ENCODE results near the gene PPDPF.
"Not testable (repeated sequence)": the region's sequence is repeated elsewhere in the genome, so short reads cannot be mapped to it uniquely, and the experiment has no call there.

Gene PPDPF

DNA sequence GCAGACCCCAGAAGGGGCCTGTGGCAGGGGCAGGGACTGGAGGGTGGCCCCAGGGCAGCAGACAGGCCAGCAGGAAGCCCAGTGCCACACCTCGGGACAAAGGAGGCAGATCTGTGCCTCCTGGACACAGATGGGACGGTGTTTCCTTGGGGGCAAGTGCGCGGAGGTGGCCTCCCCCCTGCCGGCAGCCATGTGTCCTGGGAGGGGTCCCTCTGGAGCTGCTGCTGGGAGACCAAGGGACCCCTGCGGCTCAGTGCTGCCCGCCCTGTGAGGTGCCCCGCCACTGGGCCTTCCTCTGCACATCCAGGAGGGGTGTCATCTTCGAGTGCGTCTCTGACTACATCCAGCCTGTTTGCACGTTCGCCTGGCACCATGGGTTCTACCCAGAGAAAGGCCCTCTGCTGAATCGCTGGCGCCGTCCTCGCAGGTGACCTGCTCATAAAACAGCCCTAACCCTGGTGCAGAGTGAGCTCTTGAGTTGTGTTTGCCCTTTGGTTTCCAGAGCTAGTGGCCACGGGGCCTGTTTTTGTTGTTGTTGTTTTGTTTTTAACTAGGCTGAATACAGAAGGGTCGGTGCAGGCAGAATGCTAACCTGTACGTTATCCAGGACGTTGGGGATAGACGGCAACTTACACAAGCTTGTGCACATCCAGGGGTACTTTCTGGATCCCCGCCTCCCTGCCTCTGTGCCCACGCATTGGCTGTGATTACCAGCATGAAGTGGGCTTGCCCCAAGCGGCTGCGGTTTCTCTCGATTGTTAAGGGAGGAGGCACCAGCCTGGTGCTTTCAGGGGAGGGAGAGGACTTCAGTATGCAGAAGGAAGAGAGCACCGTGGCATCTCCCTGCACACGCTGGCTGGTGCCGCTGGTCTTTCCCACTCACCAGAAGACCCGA is 46.8 kb upstream of the PPDPF start:
- TF ChIP-seq CTCF (IDR thresholded peaks at IDR 0.05; ENCODE audit: low read depth, low read length) (no peak), POLR2A (IDR thresholded peaks at IDR 0.05; ENCODE audit: extremely low read depth, insufficient read length) (no peak), MYC (IDR thresholded peaks at IDR 0.05; ENCODE audit: low read depth, low read length) (no peak)
- TF ChIP-seq, protein P1, sequence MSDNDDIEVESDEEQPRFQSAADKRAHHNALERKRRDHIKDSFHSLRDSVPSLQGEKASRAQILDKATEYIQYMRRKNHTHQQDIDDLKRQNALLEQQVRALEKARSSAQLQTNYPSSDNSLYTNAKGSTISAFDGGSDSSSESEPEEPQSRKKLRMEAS (IDR thresholded peaks at IDR 0.05; ENCODE audit: low read depth, low read length): no peak
- DNase-seq (ENCODE audit: low read depth): peak; percentile 37
- no peak overlapping the region for H3K4me3 ChIP-seq (ENCODE audit: low read depth, low read length)

GRCh38 chr20:63475209-63475608 is 45.4 kb upstream of the PPDPF start:
- DNase-seq (ENCODE audit: low read depth): peak; percentile 55
- H3K4me3 ChIP-seq (ENCODE audit: low read depth, low read length): no peak overlapping the region
- no peak for TF ChIP-seq MYC (IDR thresholded peaks at IDR 0.05; ENCODE audit: low read depth, low read length)
- TF ChIP-seq CTCF (IDR thresholded peaks at IDR 0.05; ENCODE audit: low read depth, low read length): no peak
- TF ChIP-seq POLR2A (IDR thresholded peaks at IDR 0.05; ENCODE audit: extremely low read depth, insufficient read length): no peak
- TF ChIP-seq, protein P1 (IDR thresholded peaks at IDR 0.05; ENCODE audit: low read depth, low read length): no peak

- H3K4me3 ChIP-seq (ENCODE audit: low read depth, low read length): no peak overlapping the region
- no peak for DNase-seq (ENCODE audit: low read depth)
- TF ChIP-seq, protein P1 (IDR thresholded peaks at IDR 0.05; ENCODE audit: low read depth, low read length): no peak
Observed at GRCh38 chr20:63477061-63477616, 43.4 kb upstream of the PPDPF start.

- no peak overlapping the region for H3K4me3 ChIP-seq (ENCODE audit: low read depth, low read length)
- no peak for TF ChIP-seq MYC (IDR thresholded peaks at IDR 0.05; ENCODE audit: low read depth, low read length)
- no peak for TF ChIP-seq POLR2A (IDR thresholded peaks at IDR 0.05; ENCODE audit: extremely low read depth, insufficient read length)
- TF ChIP-seq CTCF (IDR thresholded peaks at IDR 0.05; ENCODE audit: low read depth, low read length): no peak
- TF ChIP-seq, protein P1 (IDR thresholded peaks at IDR 0.05; ENCODE audit: low read depth, low read length): no peak
- DNase-seq (ENCODE audit: low read depth): no peak
Observed at GRCh38 chr20:63477944-63478343, 42.6 kb upstream of the PPDPF start.

DNA sequence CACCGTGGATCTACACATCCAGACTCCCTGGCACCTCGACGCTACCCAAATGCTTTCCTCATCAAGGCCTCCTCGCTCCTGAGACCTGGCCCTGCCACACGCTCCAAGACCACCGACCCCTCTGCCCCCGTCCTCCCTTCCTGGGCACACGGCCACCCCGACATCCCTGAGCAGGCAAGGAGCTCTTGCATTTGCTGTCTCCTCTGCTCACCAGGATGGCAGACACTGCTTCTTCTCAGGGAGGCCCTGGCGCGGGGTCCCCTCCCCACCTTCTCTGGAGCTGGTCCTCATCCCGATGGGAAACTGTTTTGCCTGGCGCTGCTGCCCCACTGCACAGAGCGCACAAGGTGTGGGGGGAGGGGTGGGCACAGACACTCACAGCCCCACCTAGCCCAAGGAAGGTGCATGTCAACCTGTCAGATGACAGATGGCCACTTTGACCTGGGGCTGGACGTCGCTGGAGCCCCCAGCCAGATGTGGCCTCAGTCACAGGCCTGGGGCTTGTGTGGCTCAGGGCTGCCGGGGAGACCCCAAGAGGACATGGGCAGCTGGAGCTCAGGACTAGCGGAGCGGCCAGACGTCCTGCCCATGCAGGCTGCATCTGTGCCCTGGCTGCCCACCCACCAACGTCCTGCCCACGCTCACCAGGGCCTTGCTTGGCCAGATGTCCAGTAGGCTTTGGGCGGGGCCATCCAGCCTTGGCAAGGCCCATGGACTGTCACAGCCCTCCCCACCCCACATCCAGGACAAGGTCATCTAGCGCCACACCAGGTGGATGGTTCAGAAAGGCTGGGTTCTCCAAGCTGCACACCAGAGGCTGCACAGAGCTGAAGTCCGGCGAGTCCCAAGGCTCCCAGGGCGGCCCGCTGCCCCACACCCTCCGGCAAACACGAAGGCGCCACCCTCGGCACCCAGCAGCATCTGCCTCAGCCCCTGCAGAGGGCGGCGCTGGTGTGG is 41.9 kb upstream of the PPDPF start:
- H3K4me3 ChIP-seq (ENCODE audit: low read depth, low read length): no peak overlapping the region
- DNase-seq (ENCODE audit: low read depth): no peak
- TF ChIP-seq, protein P1 (IDR thresholded peaks at IDR 0.05; ENCODE audit: low read depth, low read length): no peak
- no peak for TF ChIP-seq CTCF (IDR thresholded peaks at IDR 0.05; ENCODE audit: low read depth, low read length)
- no peak for TF ChIP-seq MYC (IDR thresholded peaks at IDR 0.05; ENCODE audit: low read depth, low read length)
- TF ChIP-seq POLR2A (IDR thresholded peaks at IDR 0.05; ENCODE audit: extremely low read depth, insufficient read length): no peak

GRCh38 chr20:63479695-63480419 is 40.7 kb upstream of the PPDPF start:
- not testable (repeated sequence) for H3K4me3 ChIP-seq (ENCODE audit: low read depth, low read length); DNase-seq (ENCODE audit: low read depth)
